Stimulated activated CD8-positive, alpha-beta memory T cell treated with anti-CD3 and anti-CD28 coated beads, Interleukin-7, amount 100 ng/mL, for 48 hours (primary cell): ENCODE measurements around the gene PTPRE.

ENCODE experiments used
- DNase-seq, 2 donors: peaks; one replicate each; pipeline ENCODE4 v3.0.0-alpha.2; 2020; ENCODE audit warnings: low read depth in 1 of 2; ENCODE audit errors: extremely low read depth in 1 of 2

The PTPRE gene

DNA sequence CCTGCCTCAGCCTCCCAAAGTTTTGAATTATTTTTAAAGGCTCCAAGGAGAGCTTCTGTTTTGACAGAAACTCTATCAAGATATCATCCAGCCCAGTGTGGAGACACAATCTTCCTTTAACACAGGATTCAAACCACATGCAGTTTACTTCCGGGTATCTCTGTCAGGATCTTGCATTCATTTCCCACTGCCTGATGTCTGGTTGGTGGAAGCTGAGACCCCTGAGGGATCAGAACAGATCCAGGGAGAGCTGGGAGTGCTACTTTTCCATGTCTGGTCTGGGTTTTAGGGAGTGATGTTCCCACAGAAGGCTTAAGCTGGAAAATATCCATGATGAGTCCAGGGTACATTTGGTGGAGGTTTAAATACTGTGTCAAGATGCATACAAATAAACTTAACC, 16.7 kb downstream of the PTPRE start:
- no peak for DNase-seq

DNA sequence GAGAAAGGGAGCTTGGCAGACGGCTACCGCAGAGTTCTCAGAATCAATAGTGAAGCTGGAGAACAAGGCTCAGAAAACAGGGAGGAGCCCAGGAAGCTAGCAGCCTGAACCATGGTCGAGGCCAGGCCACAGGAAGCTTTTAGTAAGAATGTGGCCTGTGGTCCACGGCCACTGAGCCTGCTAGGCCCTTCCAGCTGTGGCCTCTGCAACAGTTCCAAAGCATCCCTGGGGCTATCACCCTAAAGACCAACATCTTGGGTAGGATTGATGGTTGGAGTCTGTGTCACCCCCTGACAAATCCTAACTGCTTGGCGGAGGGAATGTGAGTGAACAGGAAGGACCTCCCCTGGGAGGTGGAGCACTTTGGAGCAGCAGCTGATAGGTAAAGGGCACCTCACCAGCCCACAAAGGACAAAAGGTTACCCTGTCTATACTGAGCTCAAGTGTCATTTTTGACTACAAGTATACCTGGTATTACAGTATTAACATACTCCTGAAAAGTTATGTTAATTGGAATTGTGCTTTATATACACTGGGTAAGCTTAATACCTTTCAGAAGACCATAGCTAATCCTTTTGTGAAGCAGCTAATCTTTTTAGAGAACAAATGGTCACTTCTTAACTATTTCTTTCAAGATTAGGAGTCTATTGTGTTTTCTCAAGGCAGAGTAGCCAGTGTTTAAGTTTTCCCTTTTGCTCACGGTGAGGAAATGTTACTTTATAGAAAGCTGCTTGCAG, 18.7 kb downstream of the PTPRE start:
- no peak for DNase-seq

- DNase-seq, result no peak
Measured at GRCh38 chr10:127926455-127926854, 19.6 kb downstream of the PTPRE start.

- DNase-seq, result no peak
Measured at GRCh38 chr10:127928021-127928806, 21.3 kb downstream of the PTPRE start.

DNA sequence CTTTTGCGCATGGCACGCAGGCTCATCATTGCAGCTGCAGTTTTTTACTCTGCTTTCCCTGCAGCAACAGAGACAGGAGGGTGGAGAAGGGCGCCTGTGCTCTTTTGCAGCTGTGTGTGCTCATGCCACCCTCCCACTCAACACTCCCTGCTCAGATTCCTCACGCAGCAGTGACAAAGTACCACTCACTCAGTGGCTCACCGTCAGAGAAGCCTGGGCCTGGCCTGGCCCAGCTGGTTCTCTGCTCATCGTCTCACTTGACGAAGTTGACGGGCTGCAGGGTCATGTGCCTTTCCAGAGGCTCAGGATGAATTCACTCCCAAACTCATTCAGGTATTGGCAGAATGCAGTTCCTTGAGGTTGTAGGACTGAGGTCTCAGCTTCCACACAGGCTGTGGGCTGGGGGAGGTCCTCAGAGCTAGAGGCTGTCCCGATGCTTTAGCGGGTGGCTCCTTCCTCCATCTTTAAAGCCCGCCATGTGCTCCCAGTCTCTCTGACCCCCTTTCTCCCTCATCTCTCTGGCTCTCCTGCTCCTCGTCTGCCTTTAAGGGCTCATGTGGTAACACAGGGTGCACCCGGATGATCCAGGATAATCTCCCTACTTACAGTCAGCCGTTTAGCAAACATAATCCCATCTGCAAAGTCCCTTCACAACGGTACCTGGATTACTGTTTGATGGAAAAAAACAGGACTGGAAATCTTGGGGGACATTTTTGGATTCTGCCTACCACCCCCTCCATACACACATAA, 25.8 kb downstream of the PTPRE start:
- no peak for DNase-seq

DNA sequence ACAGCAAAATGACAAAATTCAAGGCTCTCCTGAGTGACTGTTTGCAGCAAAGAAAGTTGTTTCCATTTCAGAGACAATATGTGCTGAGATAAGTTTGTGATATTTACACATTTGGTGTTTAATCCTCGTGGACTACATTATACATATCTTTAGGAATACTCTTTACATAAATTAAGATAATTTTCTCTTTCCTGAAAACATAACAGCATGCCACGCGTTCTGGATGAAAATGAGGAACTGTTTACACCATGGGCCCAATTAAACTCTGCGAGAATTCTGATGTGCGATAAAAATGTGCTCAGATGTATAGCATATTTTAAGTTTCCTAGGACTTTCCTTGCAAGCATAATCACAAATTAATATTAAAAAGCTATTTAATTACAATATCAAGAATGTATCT, 26.4 kb downstream of the PTPRE start:
- DNase-seq, result no peak

DNA sequence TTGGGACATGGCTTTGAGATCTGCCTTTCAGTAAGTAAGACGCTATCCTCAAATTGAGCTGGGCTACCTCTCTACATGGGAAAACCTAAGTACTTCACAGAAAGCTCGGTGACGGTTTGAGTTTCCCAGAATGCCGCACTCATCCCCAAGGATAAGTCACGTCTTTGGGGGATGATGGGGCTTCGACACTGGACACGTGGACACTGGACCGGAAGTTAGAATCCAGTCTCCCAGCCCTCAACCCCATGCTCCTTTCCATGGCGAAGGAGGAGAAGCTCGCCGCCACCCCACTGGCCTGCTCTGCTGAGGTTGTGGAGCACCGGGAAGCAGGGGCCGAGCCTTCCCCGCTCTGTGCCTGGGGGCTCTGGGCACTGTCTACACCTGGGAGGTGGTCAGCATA, 27.5 kb downstream of the PTPRE start:
- DNase-seq, result no peak

GRCh38 chr10:127935071-127935561, 28.2 kb downstream of the PTPRE start:
- no peak for DNase-seq

DNA sequence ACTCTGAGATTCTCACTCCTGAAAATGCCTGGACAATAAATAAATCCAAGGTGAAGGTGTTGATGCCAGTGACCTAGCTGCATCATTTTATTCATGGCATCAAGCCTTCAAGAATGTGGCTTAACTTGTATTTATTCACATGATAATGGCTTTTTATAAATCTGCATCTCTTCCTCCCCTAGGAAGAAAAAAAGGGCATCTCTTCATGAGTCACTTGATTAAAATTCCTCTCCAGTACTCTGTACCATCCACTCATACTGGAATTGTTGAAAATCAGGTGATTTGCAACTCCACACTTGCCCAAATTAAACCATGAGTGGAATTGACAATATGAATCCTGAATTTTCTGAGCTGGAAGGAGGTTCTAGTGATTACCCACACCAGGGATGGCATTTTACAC, 30.2 kb downstream of the PTPRE start:
- DNase-seq, result no peak

DNA sequence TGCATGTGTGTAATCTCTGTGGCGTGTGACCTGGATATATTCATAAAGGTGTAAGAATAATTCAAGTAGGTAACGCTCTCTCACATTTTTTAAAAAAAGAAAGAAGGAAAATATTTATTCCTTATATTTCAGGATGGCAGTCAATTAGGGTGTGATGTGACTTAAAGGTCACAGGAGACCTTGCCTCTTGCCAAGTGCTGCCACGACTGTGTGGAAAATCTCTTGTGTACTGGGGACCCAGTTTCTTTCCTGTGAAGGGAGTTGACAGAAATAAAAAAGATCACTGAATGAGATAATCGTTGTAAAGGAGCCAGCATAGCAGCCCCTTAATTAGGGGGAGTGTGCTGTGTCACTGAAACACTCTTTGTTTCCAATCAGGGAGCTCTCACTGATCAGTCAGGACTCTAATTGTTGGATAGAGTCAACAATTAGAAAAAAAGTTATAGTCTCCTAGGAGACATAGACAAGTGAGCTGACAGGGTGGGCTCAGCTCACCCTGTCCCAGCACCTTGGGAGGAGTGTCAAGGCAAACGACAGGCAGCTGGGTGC, 31.1 kb downstream of the PTPRE start:
- no peak for DNase-seq

GRCh38 chr10:127939786-127940330, 33.0 kb downstream of the PTPRE start:
- DNase-seq, result no peak

DNA sequence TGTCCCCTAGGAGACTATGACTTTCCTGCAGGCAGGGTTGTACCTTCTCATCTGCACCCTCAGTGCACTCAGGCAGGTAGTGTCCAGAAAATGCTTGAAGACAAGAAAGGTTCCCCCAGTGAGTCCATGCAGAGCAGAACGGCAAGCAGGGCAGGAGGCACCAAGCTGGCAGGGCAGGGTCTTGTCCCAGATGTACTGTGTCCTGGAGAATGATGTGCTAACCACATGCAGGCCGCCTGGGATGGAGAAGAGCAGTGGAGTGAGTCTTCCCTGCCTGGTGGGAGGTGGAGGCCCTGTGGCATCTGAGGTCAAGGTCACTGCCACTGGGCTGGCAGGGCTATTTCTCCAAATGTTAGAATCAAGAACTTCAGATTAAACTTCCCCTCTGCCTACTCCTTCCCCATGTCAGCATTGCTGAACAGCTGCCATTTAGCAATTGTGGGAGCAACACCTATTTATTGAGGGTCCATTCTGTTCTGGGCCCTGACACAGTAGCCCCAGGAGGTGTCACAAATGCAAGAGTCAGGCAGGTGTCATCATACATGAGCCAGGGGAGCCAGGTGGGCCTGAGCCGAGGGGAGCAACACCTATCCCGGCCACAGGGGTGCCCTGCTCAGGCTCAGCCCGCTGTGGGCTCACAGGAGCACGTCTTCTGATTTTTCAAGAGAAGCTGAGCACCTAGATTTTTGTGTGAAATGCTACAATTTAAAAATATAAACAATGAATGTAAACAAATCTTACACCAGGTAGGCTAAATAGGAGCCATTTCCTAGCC, 34.1 kb downstream of the PTPRE start:
- no peak for DNase-seq

DNA sequence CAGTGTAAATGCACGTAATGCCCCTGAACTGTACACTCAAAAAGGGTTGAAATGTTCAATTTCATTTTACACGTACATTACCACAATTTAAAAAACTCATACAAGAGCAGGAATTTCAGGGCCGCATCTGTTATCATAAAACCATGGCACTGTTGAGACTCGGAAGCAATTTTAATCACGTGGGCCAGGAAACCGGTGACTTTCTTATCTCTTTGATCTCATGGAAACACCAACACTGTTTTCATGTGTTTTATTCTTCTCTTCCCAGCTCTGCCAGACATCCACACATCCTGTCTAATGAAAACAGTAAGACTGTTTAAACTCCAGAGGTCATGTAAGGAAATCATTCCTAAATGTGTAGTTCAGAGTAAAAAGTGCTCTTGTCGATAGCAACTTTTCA, 35.9 kb downstream of the PTPRE start:
- DNase-seq, result no peak

DNA sequence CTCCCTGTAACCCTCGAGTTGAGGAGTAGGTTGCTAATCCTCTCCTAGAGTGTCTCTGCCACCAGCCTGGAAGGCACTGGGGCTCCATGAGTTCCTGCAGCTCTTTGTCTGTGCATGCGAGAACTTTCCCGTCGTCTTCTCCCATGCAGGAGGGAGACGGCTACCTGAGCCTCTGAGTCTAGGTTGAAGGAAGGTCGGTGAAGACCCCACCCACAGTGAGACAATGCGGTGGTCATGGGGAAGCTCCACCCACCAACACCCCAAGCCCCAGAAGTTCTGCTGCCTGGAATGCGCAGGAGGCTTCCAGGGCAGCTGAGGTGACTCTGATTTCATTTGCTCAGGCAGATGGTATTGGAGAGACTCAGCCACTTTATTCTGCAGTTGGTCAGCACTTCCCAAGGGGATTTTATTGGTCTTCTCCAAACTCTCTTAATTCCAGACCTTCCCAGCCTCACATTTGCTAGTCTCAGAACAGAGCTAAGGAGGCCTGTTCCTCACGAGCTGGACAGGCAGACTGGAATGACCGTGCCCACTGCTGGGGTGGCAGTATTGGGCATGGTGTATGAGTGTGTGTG, 36.5 kb downstream of the PTPRE start:
- DNase-seq, result no peak

DNA sequence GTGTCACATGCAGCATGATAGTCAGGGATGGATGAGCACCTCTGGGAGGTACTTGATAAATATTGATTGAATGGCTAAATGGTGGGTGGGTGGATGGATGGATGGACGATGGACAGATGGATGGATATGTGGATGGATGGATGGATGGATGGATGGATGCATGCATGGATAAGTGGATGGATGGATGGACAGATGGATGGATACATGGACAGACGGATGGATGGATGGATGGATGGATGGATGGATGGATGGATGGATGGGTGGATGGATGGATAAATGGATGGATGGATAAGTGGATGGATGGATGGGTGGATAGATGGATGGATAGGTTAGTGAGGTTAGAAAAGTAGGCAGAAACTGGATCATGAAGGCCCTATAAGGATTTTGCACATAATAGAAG, 37.4 kb downstream of the PTPRE start:
- DNase-seq, result no peak

DNA sequence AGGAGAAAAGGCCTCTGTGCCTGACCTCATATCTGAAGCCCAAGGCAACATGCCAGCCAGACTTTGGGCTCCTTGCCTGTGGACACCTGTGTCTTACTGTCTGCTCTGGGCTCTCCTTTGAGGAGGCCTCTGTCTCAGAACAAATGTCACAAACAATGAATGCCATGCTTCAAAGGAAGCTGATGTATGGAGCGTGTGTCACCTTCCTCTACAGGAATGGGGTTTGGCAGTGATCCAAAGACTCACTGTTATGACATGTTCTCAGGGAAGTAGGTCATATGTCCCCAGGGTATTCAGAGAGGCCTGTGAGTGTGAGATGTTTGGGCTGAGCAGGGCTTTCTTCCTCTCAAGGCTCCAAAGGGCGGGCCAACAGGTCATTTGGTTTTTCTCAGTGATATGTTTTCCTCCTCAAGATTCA, 38.4 kb downstream of the PTPRE start:
- DNase-seq, result no peak

GRCh38 chr10:127945948-127946711, 39.2 kb downstream of the PTPRE start:
- no peak for DNase-seq

DNA sequence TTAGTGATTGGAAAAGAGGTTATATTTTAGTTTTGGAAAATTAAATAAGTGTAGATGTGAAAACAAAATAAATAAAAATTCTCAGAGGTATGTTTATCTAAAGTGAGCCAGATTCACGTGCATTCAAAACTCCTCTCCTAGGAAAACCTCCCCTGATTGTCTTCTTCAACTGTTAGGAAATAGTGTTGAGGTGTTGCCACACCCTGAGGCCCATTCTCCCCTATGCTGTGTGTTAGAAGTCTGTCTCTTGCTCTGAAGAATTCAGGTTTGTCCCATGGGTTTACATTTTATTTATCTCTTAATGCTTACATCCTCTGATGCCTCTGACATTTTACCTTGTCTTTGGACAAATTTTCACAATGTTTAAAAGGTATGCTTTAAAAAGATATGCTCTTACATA, 40.3 kb downstream of the PTPRE start:
- no peak for DNase-seq

GRCh38 chr10:127948791-127949190, 41.9 kb downstream of the PTPRE start:
- no peak for DNase-seq
